SK-N-SH treated with all-trans-retinoic acid at 6 μM for 48 hours (cell line): ENCODE measurements around the gene TRIM73.
"Not testable (repeated sequence)": the region's sequence is repeated elsewhere in the genome, so short reads cannot be mapped to it uniquely, and the experiment has no call there.

Experiments
- ARNTL ChIP-seq: fragments of 450-650 bp; formaldehyde crosslinking; IDR thresholded peaks from 2 replicates; pipeline ENCODE4 v1.5.0; 2020; ENCODE audit warnings: low read depth, mild to moderate bottlenecking, moderate library complexity, borderline replicate concordance
- RARB ChIP-seq: fragments of 250-450 bp; sonication (Bioruptor Pico); IDR thresholded peaks from 2 replicates; pipeline ENCODE4 v1.8.0; 2021; ENCODE audit warnings: mild to moderate bottlenecking, moderate library complexity
- ZNF70 ChIP-seq: fragments of 450-650 bp; formaldehyde crosslinking; IDR thresholded peaks from 2 replicates; pipeline ENCODE4 v1.5.0; 2020; ENCODE audit warnings: mild to moderate bottlenecking, moderate library complexity
- TF ChIP-seq, protein P1 (sequence below): fragments of 250-450 bp; sonication (Bioruptor Pico); IDR thresholded peaks from 2 replicates; pipeline ENCODE4 v1.5.0; 2020; ENCODE audit warnings: mild to moderate bottlenecking, moderate library complexity

DNA sequence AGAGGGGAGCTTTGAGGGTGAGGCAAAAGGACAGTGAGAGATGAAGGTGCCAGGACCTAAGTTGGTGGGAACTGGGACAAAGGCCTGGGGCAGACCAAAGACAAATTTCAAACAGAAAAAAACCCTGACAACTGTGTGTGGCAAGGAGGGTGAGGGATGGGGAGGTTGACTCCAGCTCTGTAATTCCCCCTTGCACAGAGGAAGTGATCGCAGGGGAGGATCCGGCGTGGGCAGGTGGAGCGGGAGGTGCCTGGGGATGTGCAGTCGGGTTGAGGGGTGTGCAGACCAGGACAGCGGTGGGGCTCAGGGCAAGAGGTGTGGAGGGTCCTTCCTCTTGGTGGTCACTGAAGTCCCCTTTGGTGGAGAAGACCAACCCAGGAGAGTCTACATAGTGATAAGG is 5.1 kb downstream of the TRIM73 start:
- TF ChIP-seq, protein P1, sequence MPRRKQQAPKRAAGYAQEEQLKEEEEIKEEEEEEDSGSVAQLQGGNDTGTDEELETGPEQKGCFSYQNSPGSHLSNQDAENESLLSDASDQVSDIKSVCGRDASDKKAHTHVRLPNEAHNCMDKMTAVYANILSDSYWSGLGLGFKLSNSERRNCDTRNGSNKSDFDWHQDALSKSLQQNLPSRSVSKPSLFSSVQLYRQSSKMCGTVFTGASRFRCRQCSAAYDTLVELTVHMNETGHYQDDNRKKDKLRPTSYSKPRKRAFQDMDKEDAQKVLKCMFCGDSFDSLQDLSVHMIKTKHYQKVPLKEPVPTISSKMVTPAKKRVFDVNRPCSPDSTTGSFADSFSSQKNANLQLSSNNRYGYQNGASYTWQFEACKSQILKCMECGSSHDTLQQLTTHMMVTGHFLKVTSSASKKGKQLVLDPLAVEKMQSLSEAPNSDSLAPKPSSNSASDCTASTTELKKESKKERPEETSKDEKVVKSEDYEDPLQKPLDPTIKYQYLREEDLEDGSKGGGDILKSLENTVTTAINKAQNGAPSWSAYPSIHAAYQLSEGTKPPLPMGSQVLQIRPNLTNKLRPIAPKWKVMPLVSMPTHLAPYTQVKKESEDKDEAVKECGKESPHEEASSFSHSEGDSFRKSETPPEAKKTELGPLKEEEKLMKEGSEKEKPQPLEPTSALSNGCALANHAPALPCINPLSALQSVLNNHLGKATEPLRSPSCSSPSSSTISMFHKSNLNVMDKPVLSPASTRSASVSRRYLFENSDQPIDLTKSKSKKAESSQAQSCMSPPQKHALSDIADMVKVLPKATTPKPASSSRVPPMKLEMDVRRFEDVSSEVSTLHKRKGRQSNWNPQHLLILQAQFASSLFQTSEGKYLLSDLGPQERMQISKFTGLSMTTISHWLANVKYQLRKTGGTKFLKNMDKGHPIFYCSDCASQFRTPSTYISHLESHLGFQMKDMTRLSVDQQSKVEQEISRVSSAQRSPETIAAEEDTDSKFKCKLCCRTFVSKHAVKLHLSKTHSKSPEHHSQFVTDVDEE (CRISPR knock-in tag), result not testable (repeated sequence)
- not testable (repeated sequence) for TF ChIP-seq ZNF70 (CRISPR knock-in tag); ARNTL (CRISPR knock-in tag); RARB
